Iris pigment epithelial cell (primary cell): ENCODE results near the gene EVA1C.
"Not testable (repeated sequence)": the region's sequence is repeated elsewhere in the genome, so short reads cannot be mapped to it uniquely, and the experiment has no call there.

ENCODE experiments used
- DNase-seq: peaks from one replicate; pipeline ENCODE4 v3.0.0-alpha.2; 2011; ENCODE audit warnings: low read depth

The EVA1C gene

GRCh38 chr21:32499249-32500055 is 86.9 kb downstream of the EVA1C start:
- peak; percentile 73 for DNase-seq

- not testable (repeated sequence) for DNase-seq
These were observed 91.1 kb downstream of the EVA1C start for GRCh38 chr21:32503641-32504040.

GRCh38 chr21:32505767-32506166 is 93.3 kb downstream of the EVA1C start:
- not testable (repeated sequence) for DNase-seq

GRCh38 chr21:32506411-32506965 is 94.0 kb downstream of the EVA1C start:
- not testable (repeated sequence) for DNase-seq

GRCh38 chr21:32507342-32507919 is 94.9 kb downstream of the EVA1C start:
- no peak for DNase-seq

DNA sequence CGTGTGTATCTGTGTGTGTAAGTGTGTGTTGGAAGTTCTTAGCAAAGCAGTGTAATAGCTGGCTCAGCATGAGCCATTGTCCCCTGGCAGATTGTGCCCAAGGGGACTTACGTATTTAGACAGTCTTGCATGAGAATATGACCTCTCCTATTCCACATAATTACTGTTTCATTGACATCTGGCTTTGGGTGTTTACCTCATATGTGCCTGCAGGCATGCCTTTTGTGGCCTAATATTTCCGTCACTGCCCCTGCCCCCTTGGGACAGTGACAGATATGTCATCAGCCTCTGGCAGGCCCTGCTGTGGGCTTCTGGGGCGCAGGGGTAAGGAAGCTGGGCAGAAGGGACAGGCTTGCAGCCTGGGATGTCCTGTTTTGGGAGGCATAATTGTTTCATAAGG is 95.5 kb downstream of the EVA1C start:
- not testable (repeated sequence) for DNase-seq

DNA sequence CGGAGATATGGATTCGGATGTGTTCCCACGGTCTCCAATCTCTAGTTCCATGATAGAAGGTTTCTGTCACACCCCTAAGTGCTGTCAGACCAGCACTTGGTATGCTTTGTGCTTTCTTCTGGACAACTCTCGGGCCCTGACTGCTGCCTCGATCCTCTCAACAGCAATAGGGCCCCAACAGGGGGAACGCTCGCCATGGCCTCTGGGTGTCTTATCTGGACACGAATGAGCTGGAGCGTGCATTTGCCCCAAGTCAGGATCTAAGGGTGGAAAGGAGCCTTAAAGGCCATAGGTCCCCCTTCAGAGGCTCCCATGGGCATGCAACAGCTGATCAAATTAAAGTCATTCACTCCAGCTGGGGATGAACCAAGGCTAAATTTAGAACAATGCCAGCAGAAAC is 96.1 kb downstream of the EVA1C start:
- DNase-seq, result no peak

DNA sequence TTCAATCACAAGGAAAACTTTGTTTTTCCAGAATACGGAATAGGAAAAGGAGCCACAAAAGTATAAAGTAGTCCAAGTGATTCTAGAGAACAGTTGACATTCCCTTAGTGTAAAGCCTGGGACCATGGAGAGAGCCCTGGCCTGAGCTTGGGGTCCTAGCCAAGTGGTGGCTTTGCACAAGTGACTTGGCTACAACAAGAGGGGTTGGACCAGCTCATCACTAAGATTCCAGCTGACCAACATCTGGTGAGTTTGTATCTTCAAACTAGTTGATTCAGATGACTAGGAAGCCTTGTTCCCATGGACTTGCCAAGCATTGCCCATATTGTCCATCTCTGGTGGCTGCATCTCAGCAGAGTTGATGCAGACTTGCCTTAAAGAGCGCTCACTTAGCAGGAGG is 96.5 kb downstream of the EVA1C start:
- not testable (repeated sequence) for DNase-seq

- DNase-seq, result no peak
These were observed 102.0 kb downstream of the EVA1C start for GRCh38 chr21:32514275-32515055.

DNA sequence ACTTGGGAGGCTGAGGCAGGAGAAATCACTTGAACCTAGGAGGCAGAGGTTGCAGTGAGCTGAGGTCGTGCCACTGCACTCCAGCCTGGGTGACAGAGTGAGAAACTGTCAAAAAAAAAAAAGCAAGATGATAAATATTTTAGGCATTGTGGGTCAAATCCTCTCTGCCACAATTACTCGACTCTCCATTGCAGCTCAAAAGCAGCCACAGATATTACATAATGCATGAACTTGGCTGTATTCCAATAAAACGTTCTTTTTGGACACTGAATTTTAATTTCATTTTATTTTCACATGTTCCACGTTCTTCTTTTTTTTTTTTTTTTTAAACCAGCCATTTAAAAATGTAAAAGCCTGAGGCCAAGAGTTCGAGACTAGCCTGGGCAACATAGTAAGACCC is 103.4 kb downstream of the EVA1C start:
- DNase-seq, result peak; percentile 69

DNA sequence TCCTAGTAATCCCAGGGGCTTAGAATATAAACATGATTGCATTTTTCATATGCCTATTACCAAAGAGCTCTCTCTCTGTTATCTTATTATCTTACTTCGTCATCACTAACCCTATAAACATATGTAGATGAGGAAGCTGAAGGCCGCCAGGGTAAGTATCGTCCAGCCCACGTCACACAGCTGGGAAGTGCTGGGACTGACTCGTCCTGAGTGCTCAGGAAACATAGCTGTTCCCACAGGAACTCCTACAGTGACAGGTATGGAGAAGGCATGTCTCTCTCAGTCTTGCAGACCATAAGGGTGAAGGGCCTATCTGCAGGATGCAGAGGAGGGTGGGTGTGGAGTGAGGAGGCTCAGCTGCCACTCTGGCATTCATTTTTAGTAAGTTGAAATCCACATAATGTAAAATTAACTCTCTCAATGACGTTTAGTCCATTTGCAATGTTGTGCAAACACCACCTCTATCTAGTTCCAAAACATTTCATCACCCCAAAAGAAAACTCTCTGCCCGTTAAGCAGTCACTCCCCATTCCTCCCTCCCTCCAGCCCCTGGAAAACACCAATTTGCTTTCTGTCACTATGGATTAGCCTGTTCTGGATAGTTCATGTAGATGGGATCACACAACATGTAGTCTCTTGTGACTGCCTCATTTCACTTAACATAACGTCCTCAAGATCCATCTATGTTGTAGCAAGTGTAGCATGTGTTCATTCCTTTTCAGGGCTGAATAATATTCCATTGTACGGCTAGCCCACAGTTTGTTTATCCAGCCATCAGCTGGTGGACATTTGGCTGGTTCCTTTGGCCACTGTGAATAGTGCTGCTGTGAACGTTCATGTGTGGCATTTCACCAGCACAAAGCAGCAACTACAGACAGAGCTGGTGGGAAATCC is 104.5 kb downstream of the EVA1C start:
- DNase-seq, result peak; percentile 90

DNA sequence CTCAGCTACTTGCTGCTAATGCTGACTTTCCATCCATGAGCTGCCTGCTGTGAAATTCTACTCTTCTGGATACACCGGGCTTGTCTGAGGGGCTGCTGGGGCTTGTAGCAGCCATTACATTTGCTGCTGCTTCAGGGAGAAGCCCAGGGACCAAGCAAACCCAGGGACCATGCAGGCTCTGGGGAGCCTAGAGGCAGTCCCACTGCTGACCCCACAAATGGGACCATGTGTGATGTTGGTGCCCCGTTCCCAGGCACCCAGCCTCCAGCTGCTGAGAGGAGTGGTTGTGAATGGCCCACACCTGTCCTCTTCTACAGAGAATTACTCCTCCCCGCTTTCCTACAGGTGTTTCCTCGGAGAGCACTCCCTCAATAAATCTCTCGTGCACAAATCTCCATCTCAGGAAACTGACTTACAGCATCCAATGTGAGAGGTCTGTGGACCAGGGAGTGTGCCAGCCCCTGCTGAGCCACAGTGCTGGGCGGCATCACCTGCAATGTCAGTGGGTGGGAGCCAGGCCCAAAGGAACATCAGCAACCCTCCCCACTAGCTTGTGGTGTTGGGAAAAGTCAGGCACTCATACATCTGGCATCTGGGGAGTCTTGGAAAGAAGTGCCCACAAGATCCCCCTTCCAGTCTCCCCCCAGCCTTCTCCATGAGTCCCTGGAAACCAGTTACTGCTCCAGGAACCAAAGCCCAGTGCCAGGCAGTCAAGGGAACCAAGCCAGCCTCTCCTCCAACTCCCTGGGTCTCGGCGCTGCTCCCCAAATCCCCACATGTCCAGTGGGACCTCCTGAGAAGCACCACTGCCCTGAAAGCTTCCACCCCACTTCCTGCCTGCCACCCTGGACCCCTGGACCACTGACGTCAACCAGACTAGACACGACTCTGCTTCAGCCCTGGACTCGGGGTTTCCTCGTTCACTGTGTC is 107.7 kb downstream of the EVA1C start:
- DNase-seq, result no peak

- peak; percentile 97 for DNase-seq
These were observed 108.6 kb downstream of the EVA1C start for GRCh38 chr21:32520875-32521735.

GRCh38 chr21:32521736-32522355 is 109.3 kb downstream of the EVA1C start:
- no peak for DNase-seq

- no peak for DNase-seq
These were observed 111.0 kb downstream of the EVA1C start for GRCh38 chr21:32523463-32523862.

DNA sequence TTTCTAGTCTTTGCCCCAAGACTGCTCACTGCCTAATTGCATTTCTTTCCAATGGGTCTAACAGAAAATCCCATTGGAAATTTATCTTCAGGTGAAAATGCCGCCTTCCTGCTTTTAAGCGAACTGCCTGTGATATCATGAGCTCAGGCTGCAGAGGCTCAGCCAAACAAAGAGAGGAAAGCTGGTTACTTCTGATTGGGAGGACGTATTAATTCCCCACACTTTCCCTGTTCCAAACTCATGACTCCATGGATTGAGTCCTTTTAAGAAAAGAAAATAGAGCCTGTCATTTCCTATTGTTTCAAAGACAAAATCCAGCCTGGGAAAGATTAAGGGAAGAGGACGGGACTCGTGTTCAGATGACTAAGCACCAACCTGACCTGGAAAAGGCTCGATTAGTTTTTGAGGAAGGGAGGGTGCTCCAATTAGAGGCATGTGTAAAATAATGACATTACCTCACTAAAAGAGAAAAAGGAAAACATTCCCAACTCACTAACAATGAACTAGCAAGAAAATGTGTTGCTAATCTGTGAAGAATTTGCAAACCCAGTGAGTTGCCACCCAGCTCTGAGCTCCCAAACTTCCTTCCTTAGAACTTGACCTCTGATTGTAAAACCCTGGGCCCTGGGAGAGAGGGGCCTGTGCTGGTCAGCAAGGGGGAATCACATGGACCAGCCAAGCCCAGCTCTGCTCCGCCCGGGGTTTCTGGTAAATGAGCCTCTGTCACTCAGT is 111.6 kb downstream of the EVA1C start:
- DNase-seq, result peak; percentile 65

GRCh38 chr21:32525282-32525681 is 112.8 kb downstream of the EVA1C start:
- DNase-seq, result no peak

GRCh38 chr21:32529679-32530078 is 117.2 kb downstream of the EVA1C start:
- DNase-seq, result no peak
